ENCODE measurements around the gene GSK3B.

DNA sequence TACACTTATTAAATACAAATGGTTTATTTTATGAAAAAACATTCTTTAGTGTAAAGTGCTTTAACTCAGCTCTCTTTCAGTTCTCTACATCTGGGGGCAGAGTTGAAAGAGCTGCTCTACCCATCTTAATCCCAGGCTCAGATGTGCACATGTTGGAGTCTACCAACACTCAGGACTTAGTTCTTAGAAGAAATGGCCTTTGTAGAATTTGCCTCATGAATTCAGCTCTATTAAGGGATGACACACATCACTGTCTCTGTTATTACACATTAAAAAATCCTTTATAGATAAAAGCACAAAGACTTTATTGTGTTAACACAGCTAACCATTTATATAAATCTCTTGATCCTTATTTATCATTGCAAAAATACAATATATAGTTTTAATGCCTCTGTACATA lies 31.7 kb upstream of the GSK3B start:
- TF ChIP-seq, protein P1, sequence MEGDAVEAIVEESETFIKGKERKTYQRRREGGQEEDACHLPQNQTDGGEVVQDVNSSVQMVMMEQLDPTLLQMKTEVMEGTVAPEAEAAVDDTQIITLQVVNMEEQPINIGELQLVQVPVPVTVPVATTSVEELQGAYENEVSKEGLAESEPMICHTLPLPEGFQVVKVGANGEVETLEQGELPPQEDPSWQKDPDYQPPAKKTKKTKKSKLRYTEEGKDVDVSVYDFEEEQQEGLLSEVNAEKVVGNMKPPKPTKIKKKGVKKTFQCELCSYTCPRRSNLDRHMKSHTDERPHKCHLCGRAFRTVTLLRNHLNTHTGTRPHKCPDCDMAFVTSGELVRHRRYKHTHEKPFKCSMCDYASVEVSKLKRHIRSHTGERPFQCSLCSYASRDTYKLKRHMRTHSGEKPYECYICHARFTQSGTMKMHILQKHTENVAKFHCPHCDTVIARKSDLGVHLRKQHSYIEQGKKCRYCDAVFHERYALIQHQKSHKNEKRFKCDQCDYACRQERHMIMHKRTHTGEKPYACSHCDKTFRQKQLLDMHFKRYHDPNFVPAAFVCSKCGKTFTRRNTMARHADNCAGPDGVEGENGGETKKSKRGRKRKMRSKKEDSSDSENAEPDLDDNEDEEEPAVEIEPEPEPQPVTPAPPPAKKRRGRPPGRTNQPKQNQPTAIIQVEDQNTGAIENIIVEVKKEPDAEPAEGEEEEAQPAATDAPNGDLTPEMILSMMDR (IDR thresholded peaks at IDR 0.05): no peak
- no peak for TF ChIP-seq EZH2 (IDR thresholded peaks at IDR 0.05)

All from neural progenitor cell (in vitro differentiated cells).